ENCODE measurements around the gene PDIA2. TPM values are rescaled to one million over a fixed set of nuclear protein-coding genes. Genes with fewer than 3 reads are reported as not detected.
A peak's percentile ranks its signal among the peaks of the same experiment; 100 is the strongest.
"Not testable (repeated sequence)": the region's sequence is repeated elsewhere in the genome, so short reads cannot be mapped to it uniquely, and the experiment has no call there.

The PDIA2 gene
- total RNA-seq, 1 donor from 2014 or later, result 1.6 TPM

GRCh38 chr16:261031-261691 lies 21.8 kb upstream of the PDIA2 start:
- peak; percentile 59 for DNase-seq (ENCODE audit: missing footprints)
- no peak for ATAC-seq
- intact Hi-C loops (cut with DNase I), result no loop called here

GRCh38 chr16:262121-262745 lies 20.7 kb upstream of the PDIA2 start:
- intact Hi-C loops (cut with DNase I), result no loop called here
- ATAC-seq (no peak), DNase-seq (ENCODE audit: missing footprints) (peak; percentile 62)

- peak; percentile 61 for DNase-seq (ENCODE audit: missing footprints)
- ATAC-seq, result no peak
- intact Hi-C loops (cut with DNase I), result no loop called here
Observed at GRCh38 chr16:263182-263774, 19.7 kb upstream of the PDIA2 start.

GRCh38 chr16:263944-264343 lies 19.0 kb upstream of the PDIA2 start:
- ATAC-seq (no peak), DNase-seq (ENCODE audit: missing footprints) (peak; percentile 31)
- intact Hi-C loops (cut with DNase I), result no loop called here

- ATAC-seq (no peak), DNase-seq (ENCODE audit: missing footprints) (peak; percentile 52)
- intact Hi-C loops (cut with DNase I), result no loop called here
Observed at GRCh38 chr16:264440-264951, 18.5 kb upstream of the PDIA2 start.

- ATAC-seq (no peak), DNase-seq (ENCODE audit: missing footprints) (peak; percentile 41)
- intact Hi-C loops (cut with DNase I), result no loop called here
Observed at GRCh38 chr16:265002-265529, 17.9 kb upstream of the PDIA2 start.

GRCh38 chr16:265711-266110 lies 17.3 kb upstream of the PDIA2 start:
- DNase-seq (ENCODE audit: missing footprints) (peak; percentile 32), ATAC-seq (no peak)

GRCh38 chr16:266258-267164 lies 16.5 kb upstream of the PDIA2 start:
- ATAC-seq (no peak), DNase-seq (ENCODE audit: missing footprints) (peak; percentile 66)
- intact Hi-C loops (cut with DNase I), result no loop called here

More at GRCh38 chr16:265711-266110, 17.3 kb upstream of the PDIA2 start:
- intact Hi-C loops (cut with DNase I), result no loop called here

GRCh38 chr16:267562-267961 lies 15.4 kb upstream of the PDIA2 start:
- intact Hi-C loops (cut with DNase I); ATAC-seq: not testable (repeated sequence)
- peak; percentile 57 for DNase-seq (ENCODE audit: missing footprints)

GRCh38 chr16:268141-269053 lies 14.6 kb upstream of the PDIA2 start:
- DNase-seq (ENCODE audit: missing footprints), result peak; percentile 57
- no peak for ATAC-seq
- intact Hi-C loops (cut with DNase I), result no loop called here

- ATAC-seq (no peak), DNase-seq (ENCODE audit: missing footprints) (peak; percentile 51)
- intact Hi-C loops (cut with DNase I), result no loop called here
Observed at GRCh38 chr16:269061-269796, 13.7 kb upstream of the PDIA2 start.

- DNase-seq (ENCODE audit: missing footprints) (peak; percentile 57), ATAC-seq (no peak)
- intact Hi-C loops (cut with DNase I), result no loop called here
Observed at GRCh38 chr16:270381-271255, 12.3 kb upstream of the PDIA2 start.

- intact Hi-C loops (cut with DNase I), result no loop called here
- ATAC-seq, result no peak
- DNase-seq (ENCODE audit: missing footprints), result no peak
Observed at GRCh38 chr16:272633-273546, 10.1 kb upstream of the PDIA2 start.

GRCh38 chr16:273547-274421 lies 9.2 kb upstream of the PDIA2 start:
- intact Hi-C loops (cut with DNase I), result no loop called here
- ATAC-seq, result no peak
- DNase-seq (ENCODE audit: missing footprints), result no peak
